GM18499 (cell line): ENCODE data around the gene AK3.
"Not testable (repeated sequence)": the region's sequence is repeated elsewhere in the genome, so short reads cannot be mapped to it uniquely, and the experiment has no call there.

Experiments
- ATAC-seq: cut with Tn5 transposase; IDR thresholded peaks from one replicate; pipeline ENCODE4 v1.9.1; 2021; ENCODE audit warnings: moderate number of reproducible peaks; ENCODE audit not compliant: insufficient read depth, unreplicated experiment

The AK3 gene

GRCh38 chr9:4740638-4741364 lies at the start of gene AK3:
TSS of gene AK3 (minus strand) at chr9:4741202. CDS start at chr9:4741087, 115 bp downstream.
- peak; percentile 62 for ATAC-seq

DNA sequence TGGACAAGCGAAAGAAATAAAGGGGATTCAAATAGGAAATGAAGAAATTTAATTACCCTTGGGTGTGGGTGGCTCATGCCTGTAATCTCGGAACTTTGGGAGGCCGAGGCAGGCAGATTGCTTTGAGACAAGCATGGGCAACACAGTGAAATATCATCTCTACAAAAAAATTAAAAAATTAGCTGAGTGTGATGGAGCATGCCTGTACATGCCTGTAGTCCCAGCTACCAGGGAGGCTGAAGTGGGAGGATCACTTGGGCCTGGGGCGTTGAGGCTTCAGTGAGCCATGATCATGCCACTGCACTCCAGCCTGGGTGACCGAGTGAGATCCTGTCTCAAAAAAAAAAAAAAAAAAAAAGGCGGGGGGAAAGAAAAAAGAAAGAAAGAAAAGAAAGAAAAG lies 47.7 kb upstream of the AK3 start:
- ATAC-seq, result no peak

DNA sequence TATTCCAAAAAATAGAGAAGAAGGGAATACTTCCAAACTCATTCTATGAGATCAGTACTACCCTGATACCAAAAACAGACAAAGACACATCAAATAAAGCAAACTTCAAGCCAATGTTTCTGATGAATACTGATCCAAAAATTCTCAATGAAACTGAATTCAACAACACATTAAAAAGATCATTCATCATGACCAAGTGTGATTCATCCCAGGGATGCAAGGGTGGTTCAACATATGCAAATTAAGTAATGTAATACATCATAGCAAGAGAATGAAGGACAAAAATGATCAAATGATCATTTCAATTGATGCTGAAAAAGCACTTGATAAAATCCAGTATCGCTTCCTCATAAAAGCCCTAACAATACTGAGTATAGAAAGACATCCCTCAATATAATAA lies 46.9 kb upstream of the AK3 start:
- no peak for ATAC-seq

GRCh38 chr9:4786599-4786998 lies 45.6 kb upstream of the AK3 start:
- no peak for ATAC-seq

DNA sequence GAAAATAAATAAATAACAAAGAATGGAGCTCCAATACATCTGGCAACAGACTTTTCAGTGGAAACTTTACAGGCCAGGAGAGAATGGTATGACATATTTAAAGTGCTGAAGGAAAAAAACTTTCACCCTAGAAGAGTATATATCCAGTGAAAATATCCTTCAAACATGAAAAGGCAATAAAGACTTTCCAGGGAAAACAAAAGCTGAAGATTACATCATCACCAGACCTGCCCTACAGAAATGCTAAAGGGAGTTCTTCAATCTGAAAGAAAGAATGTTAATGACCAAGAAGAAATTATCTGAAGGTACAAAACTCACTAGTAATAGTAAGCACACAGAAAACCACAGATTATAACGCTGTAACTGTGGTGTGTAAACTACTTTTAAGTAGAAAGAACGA lies 43.4 kb upstream of the AK3 start:
- no peak for ATAC-seq

DNA sequence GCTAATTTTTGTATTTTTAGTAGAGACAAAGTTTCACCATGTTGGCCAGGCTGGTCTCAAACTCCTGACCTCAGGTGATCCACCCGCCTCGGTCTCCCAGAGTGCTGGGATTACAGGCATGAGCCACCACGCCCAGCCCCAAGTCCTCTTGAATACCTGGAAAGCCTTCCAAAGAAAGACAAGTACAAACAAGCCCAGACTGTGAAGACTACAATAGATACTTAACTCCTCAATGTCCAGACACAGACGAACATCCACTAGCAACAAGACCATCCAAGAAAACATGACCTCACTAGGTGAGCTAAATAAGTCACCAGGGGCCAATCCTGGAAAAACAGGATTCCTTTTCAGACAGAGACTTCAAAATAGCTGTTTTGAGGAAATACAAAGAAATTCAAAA lies 42.2 kb upstream of the AK3 start:
- ATAC-seq, result not testable (repeated sequence)

- no peak for ATAC-seq
These were observed 40.4 kb upstream of the AK3 start for GRCh38 chr9:4781408-4781807.

GRCh38 chr9:4780651-4781050 lies 39.6 kb upstream of the AK3 start:
- ATAC-seq, result no peak

GRCh38 chr9:4774958-4775357 lies 34.0 kb upstream of the AK3 start:
- ATAC-seq, result not testable (repeated sequence)

DNA sequence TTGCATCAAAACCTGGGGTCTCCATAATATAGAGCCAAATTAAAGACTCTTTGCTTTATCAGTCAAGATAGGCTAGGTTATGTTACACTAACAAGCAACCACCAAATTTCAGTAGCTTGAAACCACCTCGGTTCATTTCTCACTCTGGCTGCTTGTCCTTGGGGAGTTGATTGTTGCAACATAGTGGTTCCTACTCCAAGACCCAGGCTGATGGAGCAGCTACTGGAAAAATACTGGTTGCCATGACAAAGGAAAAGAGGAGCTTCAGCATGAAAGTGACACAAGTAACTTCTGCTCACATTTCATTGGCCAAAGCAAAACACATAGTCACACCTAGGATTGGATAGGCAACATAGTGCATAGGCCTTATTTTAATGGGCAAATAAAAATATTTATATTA lies 33.2 kb upstream of the AK3 start:
- no peak for ATAC-seq

GRCh38 chr9:4771788-4772187 lies 30.8 kb upstream of the AK3 start:
- ATAC-seq, result no peak

DNA sequence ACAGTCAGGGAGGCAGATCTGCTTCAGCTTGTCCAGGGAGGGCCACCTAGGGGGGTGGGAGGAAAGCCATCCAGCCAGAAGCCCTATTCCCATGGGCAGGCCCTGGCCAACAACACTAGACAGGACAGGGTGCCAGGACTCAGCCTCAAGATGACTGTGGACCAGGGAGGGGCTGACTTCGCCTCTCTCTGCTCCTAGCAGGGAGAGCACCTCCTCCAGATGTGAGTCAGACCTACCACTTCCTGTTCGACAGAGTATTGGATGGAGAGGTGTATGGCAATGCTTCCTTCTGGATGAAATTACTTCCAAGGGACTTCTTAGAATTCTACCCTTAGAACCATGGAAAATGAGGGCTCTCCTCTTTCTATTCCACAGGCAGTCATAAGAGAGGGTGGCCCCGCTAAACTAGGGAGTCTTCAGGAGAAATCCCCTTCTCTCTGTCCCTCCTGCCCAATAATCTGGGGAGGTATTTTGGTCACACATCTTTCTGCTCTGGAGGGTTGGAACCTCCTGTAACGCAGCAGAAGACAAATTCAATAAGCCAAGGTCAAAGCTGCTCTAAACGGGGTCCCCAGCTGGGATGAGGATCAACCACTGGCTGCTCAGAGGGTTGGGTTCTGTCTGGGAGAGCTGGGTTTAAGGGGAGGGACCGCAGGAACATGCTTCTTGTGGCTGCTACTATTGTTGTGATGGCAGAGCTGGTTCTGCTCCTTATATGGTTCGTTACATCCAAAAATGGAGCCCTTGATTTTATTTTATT lies 28.5 kb upstream of the AK3 start:
- ATAC-seq, result no peak

- no peak for ATAC-seq
These were observed 27.7 kb upstream of the AK3 start for GRCh38 chr9:4768681-4769080.

DNA sequence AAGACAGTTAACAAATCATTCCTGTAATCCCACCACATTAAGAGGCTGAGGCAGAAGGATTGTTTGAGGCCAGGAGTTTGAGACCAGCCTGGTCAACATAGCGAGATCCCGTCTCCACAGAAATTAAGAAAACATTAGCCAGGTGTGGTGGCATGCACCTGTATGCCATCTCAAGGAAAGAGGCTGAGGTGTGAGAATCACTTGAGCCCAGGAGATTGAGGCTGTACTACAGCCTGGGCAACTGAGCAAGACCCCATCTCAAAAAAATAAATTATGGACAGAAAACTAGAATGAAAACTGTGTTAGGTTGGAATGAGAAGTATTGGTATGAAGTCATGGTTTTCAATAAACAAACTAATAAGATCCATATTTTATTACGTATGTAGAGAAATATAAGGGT lies 23.0 kb upstream of the AK3 start:
- ATAC-seq, result no peak

DNA sequence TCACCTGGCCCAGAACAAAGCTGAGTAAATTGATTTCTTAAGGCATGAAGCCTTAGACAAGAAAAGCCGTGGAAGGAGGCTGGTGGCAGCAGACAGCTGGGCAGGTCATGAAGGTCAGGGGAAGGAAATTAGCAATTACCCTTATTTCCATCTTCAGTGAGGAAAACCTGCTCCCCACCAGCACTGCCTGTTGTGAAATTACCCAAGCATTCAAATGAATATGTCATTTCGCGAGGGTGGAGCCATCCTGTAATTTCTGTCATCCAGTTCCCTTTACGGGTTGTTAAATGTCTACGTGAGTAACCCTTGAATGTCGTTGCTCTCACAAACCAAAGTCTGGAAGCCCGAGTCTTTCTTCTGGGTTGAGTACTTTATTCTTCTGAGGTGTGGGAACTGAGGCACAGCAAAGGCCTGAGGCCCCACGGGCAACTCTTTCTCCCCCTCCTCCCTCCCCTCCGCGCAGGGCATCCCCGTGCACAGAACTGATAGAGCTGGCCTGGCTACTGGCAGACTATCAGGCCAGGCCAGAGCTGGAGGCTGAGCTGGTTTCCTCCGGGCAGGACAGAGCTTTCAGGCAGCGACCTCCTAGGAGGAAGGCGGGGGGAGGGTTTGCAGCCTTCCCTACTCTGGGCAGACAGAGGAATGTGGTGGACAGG lies 22.0 kb upstream of the AK3 start:
- no peak for ATAC-seq

GRCh38 chr9:4762108-4762885 lies 21.3 kb upstream of the AK3 start:
- peak; percentile 80 for ATAC-seq

- ATAC-seq, result no peak
These were observed 19.1 kb upstream of the AK3 start for GRCh38 chr9:4760122-4760521.

DNA sequence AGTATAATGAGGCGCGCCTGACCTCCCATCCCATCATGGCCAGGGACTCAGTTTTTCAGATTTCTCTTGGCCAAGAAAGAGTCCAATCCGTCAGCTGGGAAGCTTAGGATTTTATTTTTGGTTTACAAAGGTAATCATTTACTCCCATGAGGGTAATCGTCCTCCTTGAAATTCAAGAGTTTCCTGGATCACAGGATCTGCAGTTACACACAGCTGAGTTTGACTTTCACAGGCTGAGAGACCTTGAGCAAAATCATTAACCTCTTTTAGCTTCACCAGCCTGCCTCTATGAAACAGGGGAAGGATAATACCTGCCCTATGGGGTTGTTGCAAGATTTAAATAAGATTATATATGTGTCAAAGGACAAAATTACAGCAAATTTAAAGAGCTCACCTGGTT lies 15.4 kb upstream of the AK3 start:
- no peak for ATAC-seq

GRCh38 chr9:4755026-4755609 lies 14.1 kb upstream of the AK3 start:
- no peak for ATAC-seq

DNA sequence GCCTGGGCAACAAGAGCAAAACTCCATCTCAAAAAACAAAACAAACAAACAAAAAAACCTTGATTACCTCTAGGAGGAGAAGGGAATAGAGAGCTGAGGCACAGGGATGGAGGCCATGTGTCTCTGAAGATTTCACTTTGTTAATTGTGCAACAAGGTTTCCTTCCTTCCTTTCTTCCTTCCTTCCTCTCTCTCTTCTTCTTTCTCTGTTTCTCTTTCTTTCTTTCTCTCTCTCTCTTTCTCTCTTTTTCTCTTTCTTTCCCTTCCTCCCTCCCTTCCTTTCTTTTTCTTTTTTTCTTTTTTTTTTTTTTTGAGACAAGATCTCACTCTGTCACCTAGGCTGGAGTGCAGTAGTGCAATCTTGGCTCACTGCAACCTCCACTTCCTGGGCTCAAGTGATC lies 13.5 kb upstream of the AK3 start:
- not testable (repeated sequence) for ATAC-seq
